Activated CD4-positive, alpha-beta memory T cell treated with anti-CD3 and anti-CD28 coated beads for 36 hours (primary cell): Measurements from ENCODE around the gene IFFO2. TPM values are rescaled to one million over a fixed set of nuclear protein-coding genes. Genes with fewer than 3 reads are reported as not detected.
A peak's percentile ranks its signal among the peaks of the same experiment; 100 is the strongest.

ENCODE experiments used
- CTCF ChIA-PET: fragments of 350-600 bp; sonication (Branson Sonifier 250); formaldehyde crosslinking; loops from one replicate; lab custom pipeline; 2021; ENCODE audit warnings: antibody characterized with exemption, inconsistent platforms; lab: Charles Lee
- POLR2A ChIA-PET: fragments of 350-600 bp; sonication (Branson Sonifier 250); formaldehyde crosslinking; loops from one replicate; lab custom pipeline; 2021; ENCODE audit warnings: antibody characterized with exemption; lab: Charles Lee
- DNase-seq: peaks from one replicate; pipeline ENCODE4 v3.0.0-alpha.2; 2020
- H3K27ac Mint-ChIP-seq: one replicate; pipeline ENCODE4 v1.8.0; 2021; ENCODE audit warnings: mixed read lengths
- H3K27me3 Mint-ChIP-seq: one replicate; pipeline ENCODE4 v1.8.0; 2021; ENCODE audit warnings: mixed read lengths
- H3K36me3 Mint-ChIP-seq: one replicate; pipeline ENCODE4 v1.8.0; 2021; ENCODE audit warnings: mixed read lengths
- H3K4me1 Mint-ChIP-seq: one replicate; pipeline ENCODE4 v1.8.0; 2021; ENCODE audit warnings: low read depth, mixed read lengths
- H3K4me3 Mint-ChIP-seq: one replicate; pipeline ENCODE4 v1.8.0; 2021; ENCODE audit warnings: mild to moderate bottlenecking, mixed read lengths
- H3K9me3 Mint-ChIP-seq: one replicate; pipeline ENCODE4 v1.8.0; 2021; ENCODE audit warnings: mixed read lengths
- intact Hi-C: fragments of 100-400 bp; cut with micrococcal nuclease; formaldehyde crosslinking; loops from one replicate; pipeline ENCODE4 v1.15.1; 2023
- total RNA-seq, 2 experiments: library from RNA; stranded (reverse); gene quantifications; one replicate each; pipeline ENCODE4 v1.2.3, GENCODE V29; 2021

IFFO2 gene
- total RNA-seq, 2 experiments from 2014 or later, result 40.4 to 42.0 TPM

GRCh38 chr1:18879791-18880309, 76.6 kb downstream of the IFFO2 start:
- Mint-ChIP-seq H3K9me3 (no peaks in the 10 kb centered on the region), H3K36me3 (no peaks in the 10 kb centered on the region)
- CTCF ChIA-PET, result interaction anchor here (0.6 to 1.1 kb wide), 2 partner anchors 8 to 283 kb away, joined by 3 read pairs; no protein-coding TSS in a partner anchor

GRCh38 chr1:18879215-18879790, 77.2 kb downstream of the IFFO2 start:
- no peaks in the 10 kb centered on the region for H3K27me3 Mint-ChIP-seq

More at GRCh38 chr1:18879791-18880309, 76.6 kb downstream of the IFFO2 start:
- Mint-ChIP-seq H3K4me1 (no peaks in the 10 kb centered on the region), H3K4me3 (no peak overlapping the region), H3K27ac (no peak overlapping the region), H3K27me3 (no peaks in the 10 kb centered on the region)
- POLR2A ChIA-PET, result no interaction called here
- intact Hi-C loops, result no loop called here
- no peak for DNase-seq

GRCh38 chr1:18878538-18879214, 77.8 kb downstream of the IFFO2 start:
- no peaks in the 10 kb centered on the region for H3K27me3 Mint-ChIP-seq
- POLR2A ChIA-PET, result no interaction called here
- no peak overlapping the region for H3K4me3 Mint-ChIP-seq
- no peaks in the 10 kb centered on the region for H3K4me1 Mint-ChIP-seq
- no peak for DNase-seq
- intact Hi-C loops, result no loop called here
- H3K9me3 Mint-ChIP-seq, result no peaks in the 10 kb centered on the region
- H3K36me3 Mint-ChIP-seq, result no peaks in the 10 kb centered on the region
- no peak overlapping the region for H3K27ac Mint-ChIP-seq
- CTCF ChIA-PET, result no interaction called here

More at GRCh38 chr1:18879215-18879790, 77.2 kb downstream of the IFFO2 start:
- Mint-ChIP-seq H3K36me3 (no peaks in the 10 kb centered on the region), H3K4me3 (no peak overlapping the region), H3K9me3 (no peaks in the 10 kb centered on the region), H3K4me1 (no peaks in the 10 kb centered on the region), H3K27ac (no peak overlapping the region)
- intact Hi-C loops, result no loop called here
- CTCF ChIA-PET, result interaction anchor here (0.6 to 1.1 kb wide), 2 partner anchors 9 to 282 kb away, joined by 3 read pairs; no protein-coding TSS in a partner anchor
- POLR2A ChIA-PET, result no interaction called here
- no peak for DNase-seq

GRCh38 chr1:18877282-18877681, 79.2 kb downstream of the IFFO2 start:
- no peak overlapping the region for H3K4me3 Mint-ChIP-seq
- DNase-seq, result no peak
- POLR2A ChIA-PET, result no interaction called here
- CTCF ChIA-PET, result interaction anchor here (1.3 kb wide), 1 partner anchor 198 kb away, joined by 3 read pairs; no protein-coding TSS in a partner anchor
- H3K9me3 Mint-ChIP-seq, result no peaks in the 10 kb centered on the region
- no peaks in the 10 kb centered on the region for H3K4me1 Mint-ChIP-seq
- H3K27ac Mint-ChIP-seq, result no peak overlapping the region
- H3K27me3 Mint-ChIP-seq, result no peaks in the 10 kb centered on the region
- intact Hi-C loops, result no loop called here
- H3K36me3 Mint-ChIP-seq, result no peaks in the 10 kb centered on the region

GRCh38 chr1:18876210-18876609, 80.3 kb downstream of the IFFO2 start:
- Mint-ChIP-seq H3K27ac (no peak overlapping the region), H3K9me3 (no peaks in the 10 kb centered on the region), H3K4me1 (no peaks in the 10 kb centered on the region), H3K27me3 (no peaks in the 10 kb centered on the region), H3K36me3 (no peaks in the 10 kb centered on the region), H3K4me3 (no peak overlapping the region)
- intact Hi-C loops, result no loop called here
- no peak for DNase-seq
- POLR2A ChIA-PET, result no interaction called here
- CTCF ChIA-PET, result interaction anchor here (0.6 to 4.4 kb wide), 9 partner anchors 8 to 577 kb away, joined by 3 to 34 read pairs (median 4); no protein-coding TSS in a partner anchor

- ChIA-PET CTCF (interaction anchor here (0.6 to 4.4 kb wide), 17 partner anchors 9 to 576 kb away, joined by 3 to 34 read pairs (median 4); no protein-coding TSS in a partner anchor), POLR2A (no interaction called here)
- intact Hi-C loops, result loop anchor here (2.0 kb wide), 1 partner anchor 279 kb away; no protein-coding TSS in a partner anchor
- Mint-ChIP-seq H3K4me1 (no peaks in the 10 kb centered on the region), H3K36me3 (no peaks in the 10 kb centered on the region), H3K27me3 (no peaks in the 10 kb centered on the region), H3K9me3 (no peaks in the 10 kb centered on the region), H3K27ac (no peak overlapping the region), H3K4me3 (no peak overlapping the region)
- DNase-seq, result no peak
Observed at GRCh38 chr1:18875796-18876128, 80.7 kb downstream of the IFFO2 start.

GRCh38 chr1:18875107-18875795, 81.2 kb downstream of the IFFO2 start:
- no peaks in the 10 kb centered on the region for H3K36me3 Mint-ChIP-seq
- ChIA-PET CTCF (interaction anchor here (0.6 to 4.4 kb wide), 18 partner anchors 9 to 576 kb away, joined by 3 to 34 read pairs (median 4); no protein-coding TSS in a partner anchor), POLR2A (interaction anchor here (0.9 kb wide), 1 partner anchor 363 kb away, joined by 3 read pairs; no protein-coding TSS in a partner anchor)
- no peaks in the 10 kb centered on the region for H3K9me3 Mint-ChIP-seq
- intact Hi-C loops, result loop anchor here (2.0 kb wide), 1 partner anchor 278 kb away; no protein-coding TSS in a partner anchor
- H3K27me3 Mint-ChIP-seq, result no peaks in the 10 kb centered on the region
- H3K4me1 Mint-ChIP-seq, result no peaks in the 10 kb centered on the region
- H3K4me3 Mint-ChIP-seq, result no peak overlapping the region
- peak; percentile 84 for DNase-seq
- H3K27ac Mint-ChIP-seq, result no peak overlapping the region

GRCh38 chr1:18874600-18874999, 81.9 kb downstream of the IFFO2 start:
- H3K27me3 Mint-ChIP-seq, result no peaks in the 10 kb centered on the region
- no peaks in the 10 kb centered on the region for H3K36me3 Mint-ChIP-seq
- H3K4me3 Mint-ChIP-seq, result no peak overlapping the region
- POLR2A ChIA-PET, result interaction anchor here (0.9 kb wide), 1 partner anchor 364 kb away, joined by 3 read pairs; no protein-coding TSS in a partner anchor
- CTCF ChIA-PET, result interaction anchor here (1.0 to 4.4 kb wide), 10 partner anchors 8 to 575 kb away, joined by 3 to 34 read pairs (median 5); no protein-coding TSS in a partner anchor
- intact Hi-C loops, result loop anchor here (2.0 kb wide), 1 partner anchor 278 kb away; no protein-coding TSS in a partner anchor
- no peaks in the 10 kb centered on the region for H3K4me1 Mint-ChIP-seq
- no peaks in the 10 kb centered on the region for H3K9me3 Mint-ChIP-seq
- DNase-seq, result no peak
- no peak overlapping the region for H3K27ac Mint-ChIP-seq

GRCh38 chr1:18874036-18874435, 82.4 kb downstream of the IFFO2 start:
- H3K4me1 Mint-ChIP-seq, result no peaks in the 10 kb centered on the region
- H3K27ac Mint-ChIP-seq, result no peak overlapping the region
- ChIA-PET CTCF (interaction anchor here (1.1 to 4.4 kb wide), 6 partner anchors 10 to 575 kb away, joined by 4 to 34 read pairs (median 5); no protein-coding TSS in a partner anchor), POLR2A (no interaction called here)
- H3K36me3 Mint-ChIP-seq, result no peaks in the 10 kb centered on the region
- intact Hi-C loops, result loop anchor here (2.0 kb wide), 1 partner anchor 277 kb away; no protein-coding TSS in a partner anchor
- no peaks in the 10 kb centered on the region for H3K27me3 Mint-ChIP-seq
- DNase-seq, result no peak
- no peaks in the 10 kb centered on the region for H3K9me3 Mint-ChIP-seq
- no peak overlapping the region for H3K4me3 Mint-ChIP-seq

- DNase-seq, result no peak
- H3K27me3 Mint-ChIP-seq, result peaks cover 2% of the 10 kb centered on the region
- CTCF ChIA-PET, result interaction anchor here (0.7 to 4.4 kb wide), 4 partner anchors 10 to 274 kb away, joined by 3 to 34 read pairs (median 4); no protein-coding TSS in a partner anchor
- intact Hi-C loops, result no loop called here
- H3K27ac Mint-ChIP-seq, result no peak overlapping the region
- POLR2A ChIA-PET, result no interaction called here
- no peaks in the 10 kb centered on the region for H3K36me3 Mint-ChIP-seq
- H3K4me1 Mint-ChIP-seq, result no peaks in the 10 kb centered on the region
- H3K9me3 Mint-ChIP-seq, result no peaks in the 10 kb centered on the region
- no peak overlapping the region for H3K4me3 Mint-ChIP-seq
Observed at GRCh38 chr1:18872071-18872611, 84.3 kb downstream of the IFFO2 start.

GRCh38 chr1:18871401-18872070, 84.9 kb downstream of the IFFO2 start:
- Mint-ChIP-seq H3K27ac (no peak overlapping the region), H3K9me3 (no peaks in the 10 kb centered on the region), H3K36me3 (no peaks in the 10 kb centered on the region), H3K27me3 (peaks cover 5% of the 10 kb centered on the region), H3K4me1 (no peaks in the 10 kb centered on the region), H3K4me3 (no peak overlapping the region)
- no peak for DNase-seq
- intact Hi-C loops, result no loop called here
- CTCF ChIA-PET, result interaction anchor here (0.7 to 1.3 kb wide), 2 partner anchors 12 to 19 kb away, joined by 3 to 4 read pairs; no protein-coding TSS in a partner anchor
- POLR2A ChIA-PET, result no interaction called here
